Measurements from ENCODE around the gene HOXC6.
"Not testable (repeated sequence)": the region's sequence is repeated elsewhere in the genome, so short reads cannot be mapped to it uniquely, and the experiment has no call there.

HOXC6 gene

GRCh38 chr12:54041097-54041690 lies 13.0 kb downstream of the HOXC6 start:
- H3K4me3 ChIP-seq (replicated peaks; ENCODE audit: insufficient read depth, low read length), result no peak overlapping the region
- H3K27ac ChIP-seq (replicated peaks), result no peak overlapping the region
- TF ChIP-seq GABPA (IDR thresholded peaks at IDR 0.05; ENCODE audit: low read depth), result no peak
- no peak for TF ChIP-seq POLR2AphosphoS5 (IDR thresholded peaks at IDR 0.05; ENCODE audit: low read depth)
- TF ChIP-seq REST (IDR thresholded peaks at IDR 0.05; ENCODE audit: insufficient replicate concordance, low read depth), result no peak
- TF ChIP-seq CTCF (IDR thresholded peaks at IDR 0.05; ENCODE audit: insufficient read depth, low read length), result no peak
- no peak for TF ChIP-seq SPI1 (IDR thresholded peaks at IDR 0.05; ENCODE audit: borderline replicate concordance, low read depth)
- DNase-seq (ENCODE audit: low read depth in 1 of 2, low spot score in 1 of 2), result no peak
- H3K27me3 ChIP-seq (ENCODE audit: insufficient read depth, poor library complexity, severe bottlenecking), result peaks cover 76% of the 10 kb centered on the region

GRCh38 chr12:54042033-54042432 lies 13.8 kb downstream of the HOXC6 start:
- not testable (repeated sequence) for H3K27ac ChIP-seq (replicated peaks); H3K4me3 ChIP-seq (replicated peaks; ENCODE audit: insufficient read depth, low read length); DNase-seq (ENCODE audit: low read depth in 1 of 2, low spot score in 1 of 2)
- peaks cover 78% of the 10 kb centered on the region for H3K27me3 ChIP-seq (ENCODE audit: insufficient read depth, poor library complexity, severe bottlenecking)

- Histone ChIP-seq H3K27me3 (ENCODE audit: insufficient read depth, poor library complexity, severe bottlenecking) (peaks cover 78% of the 10 kb centered on the region), H3K4me3 (replicated peaks; ENCODE audit: insufficient read depth, low read length) (no peak overlapping the region), H3K27ac (replicated peaks) (no peak overlapping the region)
- DNase-seq (ENCODE audit: low read depth in 1 of 2, low spot score in 1 of 2), result no peak
- TF ChIP-seq POLR2AphosphoS5 (IDR thresholded peaks at IDR 0.05; ENCODE audit: low read depth) (no peak), SPI1 (IDR thresholded peaks at IDR 0.05; ENCODE audit: borderline replicate concordance, low read depth) (no peak), CTCF (IDR thresholded peaks at IDR 0.05; ENCODE audit: insufficient read depth, low read length) (no peak)
These were observed 15.0 kb downstream of the HOXC6 start for GRCh38 chr12:54042970-54043853.

GRCh38 chr12:54044425-54045103 lies 16.3 kb downstream of the HOXC6 start:
- Histone ChIP-seq H3K27me3 (ENCODE audit: insufficient read depth, poor library complexity, severe bottlenecking) (peaks cover 74% of the 10 kb centered on the region), H3K27ac (replicated peaks) (no peak overlapping the region), H3K4me3 (replicated peaks; ENCODE audit: insufficient read depth, low read length) (no peak overlapping the region)
- no peak for DNase-seq (ENCODE audit: low read depth in 1 of 2, low spot score in 1 of 2)
- TF ChIP-seq SPI1 (IDR thresholded peaks at IDR 0.05; ENCODE audit: borderline replicate concordance, low read depth) (no peak), POLR2AphosphoS5 (IDR thresholded peaks at IDR 0.05; ENCODE audit: low read depth) (no peak), GABPA (IDR thresholded peaks at IDR 0.05; ENCODE audit: low read depth) (no peak), REST (IDR thresholded peaks at IDR 0.05; ENCODE audit: insufficient replicate concordance, low read depth) (no peak), CTCF (IDR thresholded peaks at IDR 0.05; ENCODE audit: insufficient read depth, low read length) (no peak)
